ENCODE measurements around the gene DYNLT5.

DNA sequence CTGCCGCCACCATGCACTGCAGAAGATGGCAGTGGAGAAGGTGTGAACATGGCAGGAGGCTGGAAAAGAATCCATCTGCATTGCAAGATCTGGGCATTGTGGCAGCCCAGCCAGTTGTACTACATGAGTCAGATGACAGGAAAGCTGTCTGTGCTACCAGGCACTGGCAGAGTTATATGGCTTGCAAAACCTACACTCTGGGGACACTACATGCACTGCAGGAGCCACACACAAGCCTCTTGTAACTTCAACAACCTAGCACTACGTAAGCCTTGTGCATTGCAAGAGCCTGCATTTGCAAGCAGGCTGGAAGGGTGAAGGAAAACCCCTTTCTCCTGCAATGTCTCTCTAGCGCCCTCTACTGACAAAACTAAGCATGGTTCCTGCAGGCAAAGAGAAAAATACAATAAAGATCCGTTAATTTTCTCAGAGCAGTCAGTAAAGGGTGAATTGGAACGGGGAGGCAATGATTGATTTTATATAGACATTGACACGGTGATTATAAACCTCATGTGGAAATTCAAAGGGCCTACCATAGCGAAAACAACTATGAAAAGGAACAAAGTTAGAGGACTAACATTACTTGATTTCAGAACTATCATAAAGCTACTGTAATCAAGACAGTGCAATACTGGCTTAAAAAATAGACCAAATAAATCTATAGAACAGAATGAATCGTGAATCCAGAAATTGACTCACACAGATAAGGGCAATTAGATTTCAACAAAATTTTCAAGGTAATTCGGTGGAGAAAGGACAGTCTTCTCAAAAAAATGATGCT is 26.2 kb upstream of the DYNLT5 start:
- TF ChIP-seq, protein P1, sequence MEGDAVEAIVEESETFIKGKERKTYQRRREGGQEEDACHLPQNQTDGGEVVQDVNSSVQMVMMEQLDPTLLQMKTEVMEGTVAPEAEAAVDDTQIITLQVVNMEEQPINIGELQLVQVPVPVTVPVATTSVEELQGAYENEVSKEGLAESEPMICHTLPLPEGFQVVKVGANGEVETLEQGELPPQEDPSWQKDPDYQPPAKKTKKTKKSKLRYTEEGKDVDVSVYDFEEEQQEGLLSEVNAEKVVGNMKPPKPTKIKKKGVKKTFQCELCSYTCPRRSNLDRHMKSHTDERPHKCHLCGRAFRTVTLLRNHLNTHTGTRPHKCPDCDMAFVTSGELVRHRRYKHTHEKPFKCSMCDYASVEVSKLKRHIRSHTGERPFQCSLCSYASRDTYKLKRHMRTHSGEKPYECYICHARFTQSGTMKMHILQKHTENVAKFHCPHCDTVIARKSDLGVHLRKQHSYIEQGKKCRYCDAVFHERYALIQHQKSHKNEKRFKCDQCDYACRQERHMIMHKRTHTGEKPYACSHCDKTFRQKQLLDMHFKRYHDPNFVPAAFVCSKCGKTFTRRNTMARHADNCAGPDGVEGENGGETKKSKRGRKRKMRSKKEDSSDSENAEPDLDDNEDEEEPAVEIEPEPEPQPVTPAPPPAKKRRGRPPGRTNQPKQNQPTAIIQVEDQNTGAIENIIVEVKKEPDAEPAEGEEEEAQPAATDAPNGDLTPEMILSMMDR (IDR thresholded peaks at IDR 0.05), result peak; percentile 74 to 85 (median 83)
- TF ChIP-seq POLR2A (IDR thresholded peaks at IDR 0.05), result no peak
- TF ChIP-seq POLR2AphosphoS5 (IDR thresholded peaks at IDR 0.05; ENCODE audit: insufficient read depth in 1 of 2, low read depth in 1 of 2), result no peak

All from vagina (tissue), 2 donors.